Heart right ventricle (tissue), 16 donors: ENCODE measurements around the gene KAT6B. TPM values are rescaled to one million over a fixed set of nuclear protein-coding genes. Genes with fewer than 3 reads are reported as not detected.

Source experiments
- ATAC-seq, 8 donors: fragments of 200-7000 bp; cut with Tn5 transposase; one replicate each; pipeline ENCODE4 v1.9.1; 2020; ENCODE audit warnings: mild to moderate bottlenecking in 8 of 8, moderate library complexity in 8 of 8, moderate number of reproducible peaks in 1 of 8
- DNase-seq, 2 donors: peaks; one replicate each; pipeline ENCODE4 v3.0.0-alpha.2; 2020
- H3K27ac ChIP-seq, 10 donors: fragments of 200-600 bp; sonication (generic) in 2 of 10; one replicate each; pipeline versions ENCODE4 v1.5.0 to v1.8.0; 2020 to 2022; ENCODE audit warnings: mild to moderate bottlenecking in 3 of 10
- H3K27me3 ChIP-seq, 7 donors: fragments of 200-600 bp; one replicate each; pipeline ENCODE4 v1.8.0; 2021 to 2022; ENCODE audit warnings: mild to moderate bottlenecking in 2 of 7
- H3K36me3 ChIP-seq, 9 donors: fragments of 200-600 bp; sonication (generic) in 1 of 9; one replicate each; pipeline versions ENCODE4 v1.5.0 to v1.8.0; 2020 to 2022; ENCODE audit warnings: mild to moderate bottlenecking in 2 of 9
- H3K4me1 ChIP-seq, 9 donors: fragments of 200-600 bp; sonication (generic) in 1 of 9; one replicate each; pipeline versions ENCODE4 v1.5.0 to v1.8.0; 2020 to 2022; ENCODE audit warnings: mild to moderate bottlenecking in 4 of 9
- H3K4me3 ChIP-seq, 10 donors: fragments of 200-600 bp; sonication (generic) in 2 of 10; one replicate each; pipeline versions ENCODE4 v1.5.0 to v1.8.0; 2020 to 2022; ENCODE audit warnings: mild to moderate bottlenecking in 7 of 10, moderate library complexity in 2 of 10
- H3K9me3 ChIP-seq, 11 donors: fragments of 200-600 bp in 10 of 11; sonication (generic) in 2 of 11; one replicate each; pipeline versions ENCODE4 v1.5.0 to v1.8.0; 2013 to 2022; ENCODE audit warnings: mild to moderate bottlenecking in 2 of 11, control low read depth in 1 of 11, moderate library complexity in 1 of 11
- WGBS, 2 donors: extraction: QIAGEN DNeasy Blood & Tissue Kit; methylation state at CpG; one replicate each; pipeline ENCODE4 v1.1.7; 2013; ENCODE audit warnings: inconsistent platforms in 1 of 2; 5-methylcytosine and 5-hydroxymethylcytosine counted together
- intact Hi-C, 10 donors: fragments of 100-400 bp; cut with DNase I; formaldehyde crosslinking; loops; one replicate each; pipeline versions ENCODE4 v1.11.1 to v1.14.2; 2022
- polyA plus RNA-seq, 2 donors: library from polyadenylated mRNA; stranded (reverse); fragments of 200-250 nt; gene quantifications; one replicate each; pipeline ENCODE4 v1.2.3, GENCODE V29; 2013
- total RNA-seq, 10 donors: library from RNA; stranded (reverse); fragmentation: NEBNext Ultra II Directional in 3 of 10; extraction: Animal tissue kit (Norgen Biotek cat#: 25700) in 3 of 10; gene quantifications; one replicate each; pipeline versions ENCODE4 v1.2.1 to v1.2.4, GENCODE V29; 2021 to 2023
- TF ChIP-seq, protein P1 (sequence below), 9 donors: fragments of 200-600 bp; sonication (generic) in 2 of 9; IDR thresholded peaks; one replicate each; pipeline versions ENCODE4 v1.5.0 to v1.8.0; 2021 to 2022; ENCODE audit warnings: antibody characterized with exemption in 9 of 9, mild to moderate bottlenecking in 5 of 9, moderate library complexity in 1 of 9
- donor health status: Arrhythmogenic right ventricular cardiomyopathy.
- donor health status: ischemic (EF 13 %, LVEDD 7.1; RV severe dilation, severe dysfunction).
- donor health status: healthy with polysubstance abuse.
- donor health status: DM: no; HTN: yes; CAD: no.
- donor health status: DM: no; HTN: no; CAD: no.
- donor health status: ischemic (EF 25% LVEDD 6.9; RV normal size, moderate dysfunction).
- donor health status: ischemic (EF 25% LVEDD 5.7; RV mildly dilated, moderate dysfunction).
- donor health status: healthy.
- donor health status: DM: yes; HTN: yes; CAD: no.
- donor health status: Ischemic cardiomyopathy.
- donor health status: ischemic (EF 35%, LVEDD 5.7; RV mildly dilated, moderate dysfunction).
- donor health status: nonischemic (EF 11% LVEDD 7.7; RV severe dilation, severe dysfunction).
- donor health status: DM: yes; HTN: yes; CAD: no.
- donor health status: PGD.
- donor health status: ischemic (EF 29% LVEDD 5.4; RV normal size, mild dysfunction).
- donor health status: nonischemic (EF 23%, LVEDD 6.1; RV moderate dilation, normal function).

KAT6B gene
- total and polyA plus RNA-seq, 12 donors = 3.4 to 58.4 (median 46.5) TPM

- Histone ChIP-seq H3K27me3 (no peaks in the 10 kb centered on the region), H3K9me3 (peaks cover 0 to 6% (median 0%) of the 10 kb centered on the region in 11 donors), H3K4me3 (no peak overlapping the region), H3K36me3 (no peaks in the 10 kb centered on the region), H3K4me1 (peaks cover 4 to 56% (median 19%) of the 10 kb centered on the region in 9 donors), H3K27ac (no peak overlapping the region)
- DNase-seq (no peak), ATAC-seq (no peak)
- TF ChIP-seq, protein P1, sequence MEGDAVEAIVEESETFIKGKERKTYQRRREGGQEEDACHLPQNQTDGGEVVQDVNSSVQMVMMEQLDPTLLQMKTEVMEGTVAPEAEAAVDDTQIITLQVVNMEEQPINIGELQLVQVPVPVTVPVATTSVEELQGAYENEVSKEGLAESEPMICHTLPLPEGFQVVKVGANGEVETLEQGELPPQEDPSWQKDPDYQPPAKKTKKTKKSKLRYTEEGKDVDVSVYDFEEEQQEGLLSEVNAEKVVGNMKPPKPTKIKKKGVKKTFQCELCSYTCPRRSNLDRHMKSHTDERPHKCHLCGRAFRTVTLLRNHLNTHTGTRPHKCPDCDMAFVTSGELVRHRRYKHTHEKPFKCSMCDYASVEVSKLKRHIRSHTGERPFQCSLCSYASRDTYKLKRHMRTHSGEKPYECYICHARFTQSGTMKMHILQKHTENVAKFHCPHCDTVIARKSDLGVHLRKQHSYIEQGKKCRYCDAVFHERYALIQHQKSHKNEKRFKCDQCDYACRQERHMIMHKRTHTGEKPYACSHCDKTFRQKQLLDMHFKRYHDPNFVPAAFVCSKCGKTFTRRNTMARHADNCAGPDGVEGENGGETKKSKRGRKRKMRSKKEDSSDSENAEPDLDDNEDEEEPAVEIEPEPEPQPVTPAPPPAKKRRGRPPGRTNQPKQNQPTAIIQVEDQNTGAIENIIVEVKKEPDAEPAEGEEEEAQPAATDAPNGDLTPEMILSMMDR (IDR thresholded peaks at IDR 0.05) = no peak
- 51 to 58% methylated on average over 6 of the region's 6 CpGs for WGBS, 2 donors
- intact Hi-C loops = loop anchor here in 1 of 10 donors (2.0 kb wide), 1 partner anchor 14 kb away; no protein-coding TSS in a partner anchor
Measured at GRCh38 chr10:74906611-74907198, 80.3 kb downstream of the KAT6B start.

GRCh38 chr10:74909670-74910069 is 83.3 kb downstream of the KAT6B start:
- Histone ChIP-seq H3K27ac (no peak overlapping the region), H3K27me3 (no peaks in the 10 kb centered on the region), H3K9me3 (no peaks in the 10 kb centered on the region), H3K4me1 (peaks cover 4 to 62% (median 23%) of the 10 kb centered on the region in 9 donors), H3K4me3 (no peak overlapping the region), H3K36me3 (no peaks in the 10 kb centered on the region)
- ATAC-seq (no peak), DNase-seq (no peak)
- TF ChIP-seq, protein P1 (IDR thresholded peaks at IDR 0.05) = no peak
- 92 to 94% methylated on average over 1 of the region's 1 CpG for WGBS, 2 donors
- intact Hi-C loops = no loop called here

- no peaks in the 10 kb centered on the region for H3K36me3 ChIP-seq
- H3K9me3 ChIP-seq = no peaks in the 10 kb centered on the region
- DNase-seq (no peak), ATAC-seq (no peak)
- intact Hi-C loops = no loop called here
- 75 to 80% methylated on average over 4 of the region's 4 CpGs for WGBS, 2 donors
- no peaks in the 10 kb centered on the region for H3K27me3 ChIP-seq
- TF ChIP-seq, protein P1 (IDR thresholded peaks at IDR 0.05) = no peak
- H3K4me3 ChIP-seq = no peak overlapping the region
- H3K4me1 ChIP-seq = peaks cover 3 to 59% (median 23%) of the 10 kb centered on the region in 9 donors
- H3K27ac ChIP-seq = no peak overlapping the region
Measured at GRCh38 chr10:74910241-74910975, 84.0 kb downstream of the KAT6B start.

DNA sequence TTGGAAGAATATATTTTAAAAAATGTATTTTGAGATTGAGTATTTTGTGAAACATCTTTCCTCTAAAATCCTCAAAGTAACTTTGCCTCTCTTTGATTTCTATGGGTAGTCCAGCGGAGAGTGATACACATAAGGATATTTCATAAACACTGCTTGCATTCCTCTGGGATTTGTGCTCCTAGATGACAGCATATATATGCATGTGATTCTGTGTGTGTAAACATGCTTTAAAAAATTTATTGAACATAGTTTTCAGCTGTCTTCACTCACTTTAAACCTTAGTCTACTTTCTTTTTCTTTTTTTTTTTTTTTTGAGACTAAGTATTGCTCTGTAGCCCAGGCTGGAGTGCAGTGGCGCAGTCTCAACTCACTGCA is 84.6 kb downstream of the KAT6B start:
- DNase-seq = no peak
- Histone ChIP-seq H3K4me1 (peaks cover 0 to 56% (median 23%) of the 10 kb centered on the region in 9 donors), H3K9me3 (no peaks in the 10 kb centered on the region), H3K27ac (no peak overlapping the region), H3K27me3 (no peaks in the 10 kb centered on the region), H3K36me3 (no peaks in the 10 kb centered on the region), H3K4me3 (no peak overlapping the region)
- intact Hi-C loops = no loop called here
- ATAC-seq = no peak
- TF ChIP-seq, protein P1 (IDR thresholded peaks at IDR 0.05) = no peak
- 84 to 87% methylated on average over 2 of the region's 2 CpGs for WGBS, 2 donors
